Stimulated activated CD4-positive, alpha-beta T cell treated with anti-CD3 and anti-CD28 coated beads, Interleukin-1b, Interleukin-23, amount 100 ng/mL, for 24 hours (primary cell): ENCODE measurements around the gene KAT7.
A peak's percentile ranks its signal among the peaks of the same experiment; 100 is the strongest.

ENCODE experiments used
- DNase-seq, 4 experiments: peaks; one replicate each; pipeline ENCODE4 v3.0.0-alpha.2; 2020; ENCODE audit warnings: low read depth in 4 of 4, low spot score in 1 of 4

Gene KAT7

GRCh38 chr17:49760296-49760695 is 28.2 kb upstream of the KAT7 start:
- DNase-seq: no peak

GRCh38 chr17:49760932-49761558 is 27.4 kb upstream of the KAT7 start:
- DNase-seq: no peak

GRCh38 chr17:49762151-49762941 is 26.1 kb upstream of the KAT7 start:
- no peak for DNase-seq

- DNase-seq: peak; percentile 70 to 93 (median 82)
Observed at GRCh38 chr17:49763735-49764558, 24.5 kb upstream of the KAT7 start, which contains the start of gene FAM117A. Gene FAM117A (minus strand): TSS chr17:49764131. CDS start chr17:49764087, 44 bp downstream.

- DNase-seq: no peak
Observed at GRCh38 chr17:49764559-49765180, 23.8 kb upstream of the KAT7 start.

- no peak for DNase-seq
Observed at GRCh38 chr17:49766918-49767530, 21.5 kb upstream of the KAT7 start.

- no peak for DNase-seq
Observed at GRCh38 chr17:49775546-49776260, 12.8 kb upstream of the KAT7 start.

GRCh38 chr17:49776551-49777300 is 11.8 kb upstream of the KAT7 start:
- DNase-seq: no peak

GRCh38 chr17:49777563-49777962 is 10.9 kb upstream of the KAT7 start:
- no peak for DNase-seq

- DNase-seq: no peak
Observed at GRCh38 chr17:49779156-49779738, 9.2 kb upstream of the KAT7 start.

GRCh38 chr17:49779739-49780231 is 8.7 kb upstream of the KAT7 start:
- DNase-seq: no peak

- no peak for DNase-seq
Observed at GRCh38 chr17:49783071-49783715, 5.3 kb upstream of the KAT7 start.

- DNase-seq: no peak
Observed at GRCh38 chr17:49783791-49784190, 4.7 kb upstream of the KAT7 start.

GRCh38 chr17:49784636-49785035 is 3.8 kb upstream of the KAT7 start:
- DNase-seq: no peak

- DNase-seq: peak in 1 of 4 experiments; percentile 7
Observed at GRCh38 chr17:49787884-49788477, 500 bp upstream of the KAT7 start.

GRCh38 chr17:49789243-49789578 is 730 bp downstream of the KAT7 start:
- DNase-seq: no peak

- no peak for DNase-seq
Observed at GRCh38 chr17:49793309-49793708, 4.8 kb downstream of the KAT7 start.

- no peak for DNase-seq
Observed at GRCh38 chr17:49795372-49795771, 6.9 kb downstream of the KAT7 start.
